Duodenal mucosa (tissue), 2 donors: Measurements from ENCODE around the gene GAS2L1.

ENCODE experiments used
- H3K27ac ChIP-seq: one replicate; pipeline ENCODE4 v1.7.0; 2013; ENCODE audit warnings: low read depth, low read length
- H3K27me3 ChIP-seq, 2 donors: one replicate each; pipeline ENCODE4 v1.7.0; 2013; ENCODE audit warnings: low read length in 2 of 2, control low read depth in 1 of 2; ENCODE audit not compliant: insufficient read depth in 2 of 2, control insufficient read depth in 1 of 2
- H3K36me3 ChIP-seq, 2 donors: one replicate each; pipeline ENCODE4 v1.7.0; 2013; ENCODE audit warnings: low read length in 2 of 2, control low read depth in 1 of 2; ENCODE audit not compliant: insufficient read depth in 2 of 2, control insufficient read depth in 1 of 2
- H3K4me1 ChIP-seq, 2 donors: one replicate each; pipeline ENCODE4 v1.7.0; 2013; ENCODE audit warnings: low read length in 2 of 2, control low read depth in 1 of 2; ENCODE audit not compliant: insufficient read depth in 2 of 2, control insufficient read depth in 1 of 2
- H3K4me3 ChIP-seq, 2 donors: one replicate each; pipeline ENCODE4 v1.7.0; 2013; ENCODE audit warnings: low read length in 2 of 2, low read depth in 1 of 2
- H3K9ac ChIP-seq, 2 donors: one replicate each; pipeline ENCODE4 v1.7.0; 2013; ENCODE audit warnings: low read length in 2 of 2, low read depth in 1 of 2
- H3K9me3 ChIP-seq, 2 donors: one replicate each; pipeline ENCODE4 v1.7.0; 2013; ENCODE audit warnings: low read length in 2 of 2, control low read depth in 1 of 2; ENCODE audit not compliant: control insufficient read depth in 1 of 2

Gene GAS2L1

DNA sequence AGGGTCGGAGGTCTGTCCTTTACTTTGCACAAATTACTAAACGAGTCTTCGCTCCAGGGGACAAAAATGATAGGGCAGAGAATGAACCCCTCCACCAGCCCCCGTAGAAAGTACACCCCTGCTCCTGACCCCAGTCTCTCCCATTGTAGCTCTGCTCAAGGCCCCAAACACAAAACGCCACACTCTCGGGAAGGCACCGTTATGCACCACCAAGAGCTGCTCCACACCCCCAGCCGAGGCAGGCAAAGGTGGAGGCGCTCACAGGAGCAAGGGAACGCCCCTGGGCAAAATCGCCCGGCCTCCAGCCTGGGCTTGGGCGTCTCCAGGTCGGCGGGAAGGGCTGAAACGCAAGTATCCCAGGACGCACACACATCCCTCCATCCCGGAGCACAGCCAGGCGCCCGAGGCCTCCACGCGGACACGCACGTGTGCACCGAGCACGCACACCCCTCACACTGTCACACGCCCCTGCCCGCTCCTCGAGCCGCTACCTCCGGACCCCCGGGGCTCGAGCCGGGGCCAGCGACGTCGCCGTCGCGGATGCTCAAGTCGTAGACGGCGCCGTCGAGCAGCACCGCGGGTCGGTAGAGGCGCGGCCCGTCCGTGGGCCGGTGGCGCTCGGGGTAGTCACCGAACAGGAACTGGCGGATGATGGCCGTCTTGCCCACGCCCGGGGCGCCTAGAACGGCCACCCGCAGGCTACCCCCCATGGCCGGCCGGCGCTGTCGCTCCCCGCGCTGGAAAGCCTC, 8.3 kb downstream of the GAS2L1 start:
- H3K36me3 ChIP-seq = no peaks in the 10 kb centered on the region
- peaks cover 10 to 17% of the 10 kb centered on the region in 2 donors for H3K27me3 ChIP-seq
- H3K27ac ChIP-seq = no peak overlapping the region
- no peaks in the 10 kb centered on the region for H3K9me3 ChIP-seq
- peaks cover 25 to 41% of the 10 kb centered on the region in 2 donors for H3K4me1 ChIP-seq
- no peak overlapping the region for H3K9ac ChIP-seq
- peak overlapping the region; percentile 22 to 35 for H3K4me3 ChIP-seq

DNA sequence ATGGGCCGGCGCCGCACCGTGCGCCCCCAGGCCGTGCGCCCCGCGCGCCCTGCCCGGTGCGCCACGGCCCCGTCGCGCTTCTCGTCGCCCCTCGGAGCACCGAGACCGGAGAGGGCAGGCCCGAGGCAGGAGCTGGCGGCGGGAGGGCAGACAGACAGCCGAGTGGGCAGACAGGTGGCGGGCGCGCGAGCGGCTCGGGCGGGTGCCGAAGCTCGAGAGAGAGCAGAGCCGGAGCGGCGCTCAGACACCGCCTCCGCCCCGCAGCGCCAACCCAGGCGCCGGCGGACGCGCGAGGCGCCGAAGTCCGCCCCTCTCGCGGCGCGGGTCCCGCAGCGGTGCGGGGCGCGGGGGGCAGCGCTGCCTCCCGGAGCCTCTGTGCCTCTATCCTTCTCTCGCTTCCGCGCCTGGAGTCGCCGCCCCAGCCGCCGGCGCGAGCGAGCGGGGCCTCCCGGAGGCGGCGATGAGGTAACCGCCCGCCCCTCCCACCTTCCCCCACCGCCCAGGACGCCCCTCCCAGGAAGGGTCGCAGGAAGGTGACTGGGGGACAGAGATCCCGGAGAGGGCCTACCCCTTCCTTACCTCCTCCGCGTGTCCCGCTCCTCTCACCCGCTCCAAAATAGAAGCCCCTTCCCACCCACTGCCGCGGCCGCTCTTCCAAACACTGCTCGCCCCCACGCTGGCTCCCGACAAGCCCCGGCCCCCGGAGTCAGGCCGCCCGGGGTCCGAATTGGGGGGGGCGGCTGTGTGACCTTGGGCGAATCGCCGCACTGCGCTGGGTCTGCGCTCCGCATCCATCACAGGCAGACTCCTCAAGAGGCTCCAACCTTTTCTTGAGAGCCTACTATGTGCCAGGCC, 9.1 kb downstream of the GAS2L1 start, which contains the start of gene RASL10A:
Gene RASL10A, minus strand, starts transcription at position 412 of the 855 bp plus-strand sequence. CDS start 451 bp downstream, outside the sequence.
- Histone ChIP-seq H3K4me3 (peak within 1 kb of the TSS; percentile 22 to 35), H3K9ac (no peak within 1 kb of the TSS), H3K9me3 (no peaks in the 10 kb centered on the region), H3K4me1 (peaks cover 20 to 35% of the 10 kb centered on the region in 2 donors), H3K36me3 (no peaks in the 10 kb centered on the region), H3K27me3 (peaks cover 10 to 17% of the 10 kb centered on the region in 2 donors), H3K27ac (no peak within 1 kb of the TSS)

DNA sequence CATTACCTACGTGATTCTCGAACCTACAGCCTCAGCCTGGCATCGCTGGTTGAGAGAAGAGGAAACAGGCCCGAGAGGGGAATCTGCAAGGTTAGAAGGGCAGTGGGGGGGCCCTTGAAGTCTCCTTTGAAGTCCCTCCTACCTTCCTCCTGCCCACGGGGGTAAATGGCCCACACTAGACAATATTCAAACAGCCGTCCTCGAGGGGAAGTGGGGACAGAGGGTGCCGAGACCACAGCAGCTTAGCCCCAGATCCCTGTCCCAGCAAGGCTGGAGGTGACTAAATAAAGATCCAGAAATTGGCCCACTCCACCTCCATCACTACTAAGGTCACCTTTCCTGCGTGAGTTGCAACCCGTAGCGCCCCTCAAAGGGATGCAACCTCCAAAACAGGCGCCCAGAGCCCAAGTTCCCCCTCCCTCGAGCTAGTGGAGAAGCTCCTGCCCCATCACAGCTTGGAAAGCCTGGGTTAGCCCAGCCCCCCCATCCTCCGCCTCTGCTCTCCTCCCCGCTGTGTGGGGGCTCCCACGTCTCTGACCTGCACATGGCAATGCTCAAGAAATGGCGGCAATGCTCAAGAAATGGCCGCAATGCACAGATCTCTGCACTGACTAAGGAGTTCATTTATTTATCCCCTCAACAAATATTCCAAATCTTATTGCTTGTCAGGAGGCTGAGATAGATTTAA, 9.8 kb downstream of the GAS2L1 start:
- no peaks in the 10 kb centered on the region for H3K9me3 ChIP-seq
- no peak overlapping the region for H3K9ac ChIP-seq
- H3K27ac ChIP-seq = no peak overlapping the region
- no peak overlapping the region for H3K4me3 ChIP-seq
- H3K36me3 ChIP-seq = no peaks in the 10 kb centered on the region
- H3K27me3 ChIP-seq = peaks cover 10 to 17% of the 10 kb centered on the region in 2 donors
- peaks cover 15 to 28% of the 10 kb centered on the region in 2 donors for H3K4me1 ChIP-seq

DNA sequence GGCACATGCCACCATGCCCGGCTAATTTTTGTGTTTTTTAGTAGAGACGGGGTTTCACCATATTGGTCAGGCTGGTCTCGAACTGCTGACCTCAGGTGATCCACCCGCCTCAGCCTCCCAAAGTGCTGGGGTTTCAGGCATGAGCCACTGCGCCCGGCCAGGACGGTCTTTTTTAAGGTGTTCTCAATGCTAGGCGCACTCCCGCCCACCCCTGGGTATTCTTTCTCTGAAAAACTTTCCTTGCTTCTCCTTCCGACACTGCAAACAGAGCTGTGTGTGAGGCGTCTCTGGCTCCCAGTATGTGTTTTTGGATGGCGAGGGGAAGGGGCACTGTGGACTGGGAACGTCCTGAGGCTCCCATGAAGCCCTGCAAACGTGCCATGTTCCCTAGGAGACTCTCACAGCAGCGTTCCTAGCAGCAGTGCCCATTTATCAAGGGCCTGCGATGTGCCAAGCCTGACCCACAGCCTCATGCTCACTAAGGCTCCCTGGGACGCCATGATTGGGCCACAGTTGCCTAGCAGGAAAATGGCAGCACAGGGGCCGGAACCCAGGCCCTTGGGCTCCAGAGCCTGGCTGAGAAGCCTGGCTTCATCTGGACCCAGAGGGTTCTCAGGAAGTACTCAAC, 11.5 kb downstream of the GAS2L1 start:
- peaks cover 15 to 19% of the 10 kb centered on the region in 2 donors for H3K4me1 ChIP-seq
- H3K27ac ChIP-seq = no peak overlapping the region
- H3K27me3 ChIP-seq = peaks cover 10 to 17% of the 10 kb centered on the region in 2 donors
- H3K9me3 ChIP-seq = no peaks in the 10 kb centered on the region
- H3K4me3 ChIP-seq = no peak overlapping the region
- H3K9ac ChIP-seq = no peak overlapping the region
- no peaks in the 10 kb centered on the region for H3K36me3 ChIP-seq

DNA sequence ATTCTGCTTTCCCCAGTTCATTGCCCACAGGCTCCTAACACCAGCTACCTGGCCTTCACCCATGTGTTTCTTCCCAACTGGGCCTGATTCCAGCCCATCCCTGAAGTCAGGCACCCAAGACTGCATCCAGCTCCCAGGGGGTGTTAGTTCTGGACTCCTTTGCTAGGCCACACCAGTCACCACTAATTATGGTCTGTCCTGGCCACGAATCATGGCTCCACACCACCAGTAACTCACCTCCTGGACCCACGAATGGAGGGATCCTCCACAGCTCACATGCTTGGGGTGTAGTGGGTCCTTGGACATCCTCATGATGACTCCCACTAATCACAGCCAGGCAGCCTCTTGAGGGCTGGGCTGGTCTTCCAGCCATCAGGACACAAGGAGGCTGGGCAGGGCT, 12.6 kb downstream of the GAS2L1 start:
- Histone ChIP-seq H3K36me3 (no peaks in the 10 kb centered on the region), H3K27ac (no peak overlapping the region), H3K9ac (no peak overlapping the region), H3K27me3 (peaks cover 10 to 13% of the 10 kb centered on the region in 2 donors), H3K9me3 (no peaks in the 10 kb centered on the region), H3K4me3 (no peak overlapping the region), H3K4me1 (peaks cover 8 to 9% of the 10 kb centered on the region in 2 donors)

DNA sequence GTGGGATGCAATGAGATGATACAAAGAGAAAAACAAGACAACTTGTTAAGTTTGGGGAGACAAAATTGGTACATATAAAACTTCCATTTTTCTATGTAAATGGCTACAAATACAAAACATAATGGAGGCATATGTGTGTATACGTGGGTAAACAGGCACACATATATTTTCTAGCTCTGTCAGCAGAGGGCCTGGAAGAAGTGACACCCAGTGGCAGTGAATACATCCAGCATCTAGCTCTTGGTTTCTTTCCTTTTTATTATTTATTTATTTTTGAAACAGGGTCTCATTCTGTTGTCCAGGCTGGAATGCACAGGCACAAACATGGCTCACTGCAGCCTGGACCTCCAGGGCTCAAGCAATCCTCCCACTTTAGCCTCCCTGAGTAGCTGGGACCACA, 14.1 kb downstream of the GAS2L1 start:
- Histone ChIP-seq H3K36me3 (peaks cover 0 to 5% of the 10 kb centered on the region in 2 donors), H3K9ac (no peak overlapping the region), H3K27me3 (peaks cover 4 to 6% of the 10 kb centered on the region in 2 donors), H3K9me3 (no peaks in the 10 kb centered on the region), H3K4me3 (no peak overlapping the region), H3K4me1 (no peaks in the 10 kb centered on the region), H3K27ac (no peak overlapping the region)

DNA sequence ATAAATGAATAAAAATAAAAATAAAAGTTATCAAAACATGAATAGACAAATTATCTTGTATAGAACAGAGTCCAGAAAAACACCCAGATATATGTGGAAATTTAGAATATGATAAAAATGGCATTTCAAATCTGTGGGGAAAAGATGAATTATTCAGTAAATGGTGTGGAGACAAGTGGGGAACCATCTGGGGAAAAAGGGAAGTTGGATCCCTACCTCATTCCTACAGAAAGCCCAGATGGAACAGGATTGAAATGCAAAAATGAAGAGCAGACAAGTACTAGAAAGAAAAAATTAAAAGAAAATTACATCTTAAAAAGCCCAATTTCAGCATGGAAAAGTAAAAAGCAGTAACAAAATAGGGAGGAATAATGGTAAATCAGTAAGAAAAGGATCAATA, 17.2 kb downstream of the GAS2L1 start:
- Histone ChIP-seq H3K9ac (no peak overlapping the region), H3K9me3 (no peaks in the 10 kb centered on the region), H3K27me3 (no peaks in the 10 kb centered on the region), H3K4me1 (no peaks in the 10 kb centered on the region), H3K36me3 (peaks cover 0 to 32% of the 10 kb centered on the region in 2 donors), H3K4me3 (no peak overlapping the region), H3K27ac (no peak overlapping the region)

DNA sequence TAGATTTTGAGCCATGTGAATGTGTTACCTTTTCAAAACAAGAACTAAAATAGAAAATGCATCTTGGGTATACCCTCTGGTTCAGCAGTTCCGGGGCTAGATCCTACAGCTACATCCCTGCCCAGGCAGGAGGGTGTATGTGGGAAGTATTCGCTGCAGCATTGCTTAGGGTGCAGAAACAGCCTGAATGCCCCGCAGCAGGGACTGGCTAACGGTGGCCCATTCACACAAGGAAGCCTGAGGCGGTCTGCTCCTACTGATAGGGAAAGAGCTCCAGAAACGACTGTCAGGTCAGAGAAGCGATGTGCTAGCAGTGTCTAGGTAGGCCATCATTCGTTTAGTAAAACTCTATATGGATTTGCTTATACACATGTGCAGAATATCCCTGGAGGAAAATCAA, 18.9 kb downstream of the GAS2L1 start:
- Histone ChIP-seq H3K9ac (no peak overlapping the region), H3K4me1 (no peaks in the 10 kb centered on the region), H3K36me3 (peaks cover 7 to 48% of the 10 kb centered on the region in 2 donors), H3K9me3 (no peaks in the 10 kb centered on the region), H3K27ac (no peak overlapping the region), H3K27me3 (no peaks in the 10 kb centered on the region), H3K4me3 (no peak overlapping the region)

DNA sequence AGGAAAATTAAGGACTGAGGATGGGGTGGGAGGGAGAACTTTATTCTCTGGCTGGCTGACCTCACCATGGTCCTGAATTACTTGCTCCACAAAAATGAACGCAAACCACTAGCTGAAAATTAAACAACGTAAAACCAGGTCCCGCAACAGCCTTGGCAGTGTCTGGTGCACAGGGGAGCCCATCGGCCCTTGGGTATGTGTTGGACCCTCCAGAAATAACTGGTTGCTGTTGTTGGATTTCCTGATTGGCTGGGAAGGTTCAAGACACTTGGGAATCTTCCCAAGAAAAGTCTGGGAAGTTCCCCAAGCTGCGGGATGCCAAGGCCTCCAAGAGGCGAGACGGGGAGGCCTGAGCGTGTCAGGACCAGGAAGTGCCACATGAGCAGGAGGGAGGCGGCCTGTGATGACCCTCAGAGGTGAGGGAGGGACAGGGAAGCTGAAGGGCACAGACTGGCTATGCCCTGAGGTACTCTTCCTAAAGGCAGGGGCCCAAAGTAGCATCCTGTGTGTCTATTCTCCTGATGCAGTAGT, 19.4 kb downstream of the GAS2L1 start:
- Histone ChIP-seq H3K4me1 (peaks cover 0 to 2% of the 10 kb centered on the region in 2 donors), H3K36me3 (peaks cover 11 to 53% of the 10 kb centered on the region in 2 donors), H3K27me3 (no peaks in the 10 kb centered on the region), H3K9ac (no peak overlapping the region), H3K9me3 (no peaks in the 10 kb centered on the region), H3K27ac (no peak overlapping the region), H3K4me3 (no peak overlapping the region)
